PC-9 (cell line): Measurements from ENCODE around the gene BCL2L11.

Experiments used
- EZH2 ChIP-seq: fragments of 200-600 bp; sonication (generic); IDR thresholded peaks from 2 replicates; pipeline ENCODE4 v1.8.0; 2017; ENCODE audit warnings: antibody characterized with exemption, low read depth
- TF ChIP-seq, protein P1 (sequence below): fragments of 200-600 bp; sonication (generic); conservative IDR thresholded peaks from 2 replicates; pipeline ENCODE4 v1.6.1; 2017; ENCODE audit warnings: mixed run types, antibody characterized with exemption, mild to moderate bottlenecking, moderate library complexity

DNA sequence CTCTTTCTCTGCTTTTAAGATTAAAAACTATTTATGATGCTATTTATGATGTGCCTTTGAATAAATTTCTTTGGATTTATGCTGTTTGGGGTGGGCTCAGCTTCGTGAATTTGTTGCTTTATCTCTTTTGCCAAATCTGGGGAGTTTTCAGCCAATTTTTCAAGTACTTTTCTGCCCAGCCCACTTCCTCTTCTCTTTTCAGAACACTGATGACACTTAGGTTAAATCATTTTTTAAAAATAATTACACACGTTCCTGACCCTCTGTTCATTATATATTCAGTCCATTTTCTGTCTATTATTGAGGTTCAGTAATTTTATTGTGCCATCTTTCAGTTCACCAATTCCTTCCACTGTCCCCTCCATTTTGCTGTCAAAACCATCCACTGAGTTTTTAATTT lies 14.8 kb upstream of the BCL2L11 start:
- TF ChIP-seq, protein P1, sequence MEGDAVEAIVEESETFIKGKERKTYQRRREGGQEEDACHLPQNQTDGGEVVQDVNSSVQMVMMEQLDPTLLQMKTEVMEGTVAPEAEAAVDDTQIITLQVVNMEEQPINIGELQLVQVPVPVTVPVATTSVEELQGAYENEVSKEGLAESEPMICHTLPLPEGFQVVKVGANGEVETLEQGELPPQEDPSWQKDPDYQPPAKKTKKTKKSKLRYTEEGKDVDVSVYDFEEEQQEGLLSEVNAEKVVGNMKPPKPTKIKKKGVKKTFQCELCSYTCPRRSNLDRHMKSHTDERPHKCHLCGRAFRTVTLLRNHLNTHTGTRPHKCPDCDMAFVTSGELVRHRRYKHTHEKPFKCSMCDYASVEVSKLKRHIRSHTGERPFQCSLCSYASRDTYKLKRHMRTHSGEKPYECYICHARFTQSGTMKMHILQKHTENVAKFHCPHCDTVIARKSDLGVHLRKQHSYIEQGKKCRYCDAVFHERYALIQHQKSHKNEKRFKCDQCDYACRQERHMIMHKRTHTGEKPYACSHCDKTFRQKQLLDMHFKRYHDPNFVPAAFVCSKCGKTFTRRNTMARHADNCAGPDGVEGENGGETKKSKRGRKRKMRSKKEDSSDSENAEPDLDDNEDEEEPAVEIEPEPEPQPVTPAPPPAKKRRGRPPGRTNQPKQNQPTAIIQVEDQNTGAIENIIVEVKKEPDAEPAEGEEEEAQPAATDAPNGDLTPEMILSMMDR = no peak
- TF ChIP-seq EZH2 = no peak
